Hematopoietic multipotent progenitor cell treated with erythropoietin and hydrocortisone succinate and interleukin-3 and kit ligand, for 17 days (in vitro differentiated cells): ENCODE results near the gene ATP13A1.
"Not testable (repeated sequence)": the region's sequence is repeated elsewhere in the genome, so short reads cannot be mapped to it uniquely, and the experiment has no call there.

Experiments
- DNase-seq: peaks from one replicate; pipeline ENCODE4 v3.0.0-alpha.2; 2015; ENCODE audit warnings: low spot score

The ATP13A1 gene

DNA sequence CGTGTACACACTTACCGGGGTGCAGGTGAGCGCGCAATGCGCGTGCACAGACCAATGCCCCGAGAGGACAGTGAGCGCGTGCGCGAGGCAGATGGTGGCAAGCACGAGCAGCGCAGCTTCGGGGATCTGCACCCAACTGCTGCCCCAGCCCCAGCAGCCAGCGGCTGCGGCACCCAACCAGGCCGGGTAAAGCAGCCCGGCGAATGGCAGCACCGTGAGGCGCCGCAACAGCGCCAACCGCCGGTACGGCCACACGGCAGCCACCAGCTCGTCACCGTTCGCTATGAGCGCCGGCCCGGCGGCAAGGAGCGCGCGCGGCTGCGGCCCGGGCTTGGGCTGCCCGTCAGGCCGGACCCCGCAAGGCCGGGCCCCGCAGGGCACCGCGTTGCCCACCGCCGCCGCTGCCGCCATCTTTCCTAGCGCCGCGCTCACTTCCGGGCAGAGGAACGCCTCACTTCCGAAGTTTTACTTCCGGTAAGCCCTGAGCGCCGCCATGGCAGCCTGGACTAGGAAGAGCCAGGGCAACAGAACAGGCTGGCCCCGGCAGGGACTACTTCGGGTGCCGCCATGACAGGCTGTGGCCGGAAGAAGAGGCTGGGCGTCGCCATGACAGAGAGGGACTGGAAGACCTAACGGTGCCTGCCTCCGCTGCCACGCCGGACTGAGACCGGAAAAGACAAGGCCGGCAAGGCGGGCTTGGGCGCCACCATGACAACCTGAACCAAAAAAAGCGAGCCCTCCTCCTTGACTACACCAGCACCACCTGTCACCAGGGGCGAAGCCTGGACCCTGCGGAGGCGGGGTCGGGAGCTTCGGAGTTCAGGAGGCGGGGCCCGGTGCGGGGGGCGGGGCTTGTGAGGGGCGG lies at the start of gene ATP13A1:
TSS of gene ATP13A1 (minus strand) at position 421 of the 865 bp plus-strand sequence. CDS start at position 411, 10 bp downstream.
- peak; percentile 92 for DNase-seq

DNA sequence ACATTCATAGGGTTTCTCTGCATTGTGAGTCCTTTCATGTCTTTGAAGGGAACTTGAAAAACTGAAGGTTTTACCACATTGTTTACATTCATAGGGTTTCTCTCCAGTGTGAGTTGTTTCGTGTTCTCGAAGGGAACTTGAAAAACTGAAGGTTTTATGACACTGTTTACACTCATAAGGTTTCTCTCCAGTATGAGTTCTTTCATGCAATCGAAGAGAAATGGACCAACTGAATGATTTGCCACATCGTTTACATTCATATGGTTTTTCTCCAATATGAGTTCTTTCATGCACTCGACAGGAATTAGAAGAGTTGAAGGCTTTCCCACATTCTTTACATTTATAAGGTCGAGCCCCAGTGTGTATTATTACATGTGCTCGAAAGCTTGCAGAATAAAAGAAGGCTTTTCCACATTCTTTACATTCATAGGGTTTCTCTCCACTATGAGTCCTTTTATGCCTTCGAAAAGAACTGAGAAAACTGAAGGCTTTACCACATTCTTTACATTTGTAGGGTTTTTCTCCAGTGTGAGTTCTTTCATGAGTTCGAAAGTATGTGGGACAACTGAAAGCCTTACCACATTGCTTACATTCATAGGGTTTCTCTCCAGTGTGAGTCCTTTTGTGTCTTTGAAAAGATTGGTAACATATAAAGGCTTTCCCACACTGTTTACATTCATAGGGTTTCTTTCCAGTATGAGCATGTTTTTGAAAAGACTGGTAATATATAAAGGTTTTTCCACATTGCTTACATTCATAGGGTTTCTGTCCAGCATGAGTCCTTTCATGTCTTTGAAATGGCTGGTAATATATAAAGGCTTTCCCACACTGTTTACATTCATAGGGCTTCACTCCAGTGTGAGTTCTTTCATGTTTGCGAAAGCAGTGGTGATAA lies 48.7 kb upstream of the ATP13A1 start:
- DNase-seq, result no peak

DNA sequence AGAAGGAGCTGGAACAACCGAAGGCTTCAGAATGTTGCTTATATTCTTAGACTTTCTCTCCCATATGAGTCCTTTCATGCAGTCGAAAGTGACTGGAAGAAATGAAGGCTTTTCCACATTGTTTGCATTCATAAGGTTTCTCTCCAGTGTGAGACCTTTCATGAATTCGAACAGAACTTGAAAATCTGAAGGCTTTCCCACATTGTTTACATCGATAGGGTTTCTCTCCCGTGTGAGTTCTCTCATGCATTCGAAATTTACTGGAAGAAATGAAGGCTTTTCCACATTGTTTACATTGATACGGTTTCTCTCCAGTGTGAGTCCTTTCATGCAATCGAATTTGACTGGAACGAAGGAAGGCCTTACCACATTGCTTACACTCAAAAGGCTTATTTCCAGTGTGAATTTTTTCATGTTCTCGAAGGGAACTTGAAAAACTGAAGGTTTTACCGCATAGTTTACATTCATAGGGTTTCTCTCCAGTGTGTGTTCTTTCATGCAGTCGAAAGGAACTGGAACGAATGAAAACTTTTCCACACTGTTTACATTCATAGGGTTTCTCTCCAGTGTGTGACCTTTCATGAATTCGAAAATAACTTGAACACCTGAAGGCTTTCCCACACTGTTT lies 47.9 kb upstream of the ATP13A1 start:
- DNase-seq, result no peak

DNA sequence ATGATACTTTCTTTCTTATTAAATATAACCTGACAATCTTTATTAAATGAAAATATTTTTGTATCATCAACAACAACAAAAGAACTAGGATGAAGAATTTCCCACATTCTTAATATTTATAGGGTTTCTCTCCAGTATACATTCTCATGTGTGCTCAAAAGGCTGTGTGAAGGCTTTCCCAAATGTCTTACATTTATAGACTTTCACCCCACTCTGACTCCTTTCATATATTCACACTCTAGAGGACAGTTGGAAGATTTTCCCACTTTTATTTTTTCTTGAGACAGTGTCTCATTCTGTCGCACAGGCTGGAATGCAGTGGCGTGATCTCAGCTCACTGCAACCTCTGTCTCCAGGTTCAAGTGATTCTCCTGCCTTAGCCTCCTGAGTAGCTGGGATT lies 47.0 kb upstream of the ATP13A1 start:
- DNase-seq, result no peak

DNA sequence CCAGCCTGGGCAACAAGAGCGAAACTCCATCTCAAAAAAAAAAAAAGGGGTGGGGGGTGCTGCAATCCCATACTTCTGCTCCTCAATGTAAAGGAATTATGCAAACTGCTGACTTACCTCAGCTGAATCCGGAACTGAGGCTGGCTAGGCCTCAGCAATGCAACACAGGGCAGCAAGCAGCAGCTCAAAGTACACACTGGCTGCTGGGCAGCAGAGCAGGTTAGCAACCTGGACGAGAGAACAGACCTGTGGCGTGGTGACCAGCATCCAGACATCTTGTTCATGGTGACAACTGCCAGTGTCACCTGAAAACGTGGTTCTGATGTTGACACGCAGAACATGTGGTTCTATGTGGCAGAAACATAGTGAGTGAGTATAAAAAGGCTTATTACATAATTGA lies 41.4 kb upstream of the ATP13A1 start:
- DNase-seq, result no peak

DNA sequence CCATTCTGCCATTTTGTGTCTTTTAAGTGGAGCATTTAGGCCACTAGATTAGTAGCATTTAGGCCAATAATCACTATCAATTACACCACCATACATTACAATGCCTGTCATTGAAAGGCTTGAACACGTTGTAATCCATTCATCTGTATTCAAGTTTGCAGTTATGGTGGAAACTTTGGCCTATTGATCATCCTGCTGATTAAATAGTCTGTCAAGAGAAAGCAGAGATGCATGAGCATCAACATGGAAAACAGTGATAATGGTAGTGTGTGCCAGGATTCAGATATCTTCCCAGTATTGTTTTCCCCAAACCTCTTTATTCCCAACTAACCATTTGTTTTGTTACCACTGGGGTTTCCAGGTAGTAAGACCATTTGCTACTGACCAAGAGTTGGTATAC lies 37.0 kb upstream of the ATP13A1 start:
- not testable (repeated sequence) for DNase-seq

DNA sequence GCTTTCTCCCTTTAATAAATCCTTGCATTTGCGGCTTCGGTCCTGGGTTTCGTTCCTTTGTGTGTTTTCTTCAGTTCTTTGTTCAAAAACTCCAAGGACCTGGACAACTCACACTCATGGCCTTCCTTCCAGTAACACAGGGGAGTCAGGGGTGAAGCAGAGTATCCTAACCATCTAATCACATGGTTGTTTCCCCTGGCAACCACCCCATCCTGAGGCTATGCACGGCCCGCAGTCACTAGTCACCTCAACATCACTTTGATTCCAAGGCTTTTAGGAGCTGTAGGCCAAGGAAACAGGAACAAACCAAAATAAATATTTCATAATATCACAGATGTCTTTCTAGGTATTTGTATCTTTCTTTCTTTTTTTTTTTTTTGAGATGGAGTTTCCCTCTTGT lies 34.1 kb upstream of the ATP13A1 start:
- no peak for DNase-seq

DNA sequence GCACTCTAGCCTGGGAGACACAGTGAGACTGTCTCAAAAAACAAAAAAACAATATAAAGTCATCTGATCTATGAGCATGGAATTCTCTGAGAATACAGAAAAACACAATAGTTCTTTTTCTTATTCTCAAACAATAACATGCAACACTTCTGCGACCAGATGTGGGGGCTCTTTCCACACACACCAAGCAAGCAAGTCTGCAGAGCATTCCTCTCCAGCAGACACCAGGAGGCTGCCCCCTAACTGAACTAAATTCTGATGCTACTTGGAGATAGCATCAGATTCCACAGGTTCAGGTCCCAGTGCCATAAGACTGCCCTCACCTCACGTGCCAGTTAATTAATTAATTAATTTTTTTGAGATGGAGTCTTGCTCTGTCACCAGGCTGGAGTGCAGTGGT lies 32.9 kb upstream of the ATP13A1 start:
- DNase-seq, result no peak

DNA sequence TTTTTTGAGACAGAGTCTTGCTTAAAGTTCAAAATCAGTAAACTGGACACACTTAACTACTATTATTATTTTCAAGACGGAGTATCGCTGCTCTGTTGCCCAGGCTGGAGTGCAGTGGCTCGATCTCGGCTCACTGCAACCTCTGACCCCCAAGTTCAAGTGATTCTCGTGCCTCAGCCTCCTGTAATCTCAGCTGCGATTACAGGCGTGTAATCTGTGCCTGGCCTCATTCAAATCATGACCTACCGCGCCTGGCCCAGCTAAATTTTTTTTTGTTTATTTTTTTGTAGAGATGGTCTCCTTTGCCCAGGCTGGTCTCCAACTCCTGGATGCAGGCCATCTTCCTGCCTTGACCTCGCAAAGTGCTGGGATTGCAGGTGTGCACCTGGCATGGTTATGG lies 28.2 kb upstream of the ATP13A1 start:
- DNase-seq, result no peak

DNA sequence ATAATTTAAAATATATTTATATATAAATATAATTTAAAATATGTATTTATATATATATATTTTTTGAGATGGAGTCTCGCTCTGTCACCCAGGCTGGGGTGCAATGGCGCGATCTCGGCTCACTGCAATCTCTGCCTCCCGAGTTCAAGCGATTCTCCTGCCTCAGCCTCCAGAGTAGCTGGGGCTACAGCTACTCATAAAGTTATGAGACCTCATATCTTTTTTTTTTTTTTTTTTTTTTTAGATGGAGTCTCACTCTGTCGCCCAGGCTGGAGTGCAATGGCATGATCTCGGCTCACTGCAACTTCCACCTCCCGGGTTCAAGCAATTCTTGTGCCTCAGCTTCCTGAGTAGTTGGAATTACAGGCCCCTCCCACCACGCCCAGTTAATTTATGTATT lies 25.5 kb upstream of the ATP13A1 start:
- DNase-seq, result not testable (repeated sequence)

DNA sequence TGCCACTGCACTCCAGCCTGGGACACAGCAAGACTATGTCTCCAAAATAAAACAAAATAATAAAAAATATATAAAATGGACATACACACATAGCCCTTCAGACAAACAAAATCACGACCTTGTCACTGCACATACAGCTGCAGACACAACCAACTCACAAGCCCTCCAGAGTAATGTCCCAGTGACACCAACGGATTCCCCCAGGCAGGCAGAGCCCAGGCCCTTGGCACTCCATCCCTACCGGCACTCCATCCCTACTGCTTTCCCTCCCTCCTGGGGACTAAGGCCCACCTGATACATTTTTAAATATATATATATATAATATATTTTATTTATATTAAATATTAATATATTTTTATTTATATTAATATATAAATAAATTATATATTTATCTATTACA lies 23.6 kb upstream of the ATP13A1 start:
- no peak for DNase-seq

DNA sequence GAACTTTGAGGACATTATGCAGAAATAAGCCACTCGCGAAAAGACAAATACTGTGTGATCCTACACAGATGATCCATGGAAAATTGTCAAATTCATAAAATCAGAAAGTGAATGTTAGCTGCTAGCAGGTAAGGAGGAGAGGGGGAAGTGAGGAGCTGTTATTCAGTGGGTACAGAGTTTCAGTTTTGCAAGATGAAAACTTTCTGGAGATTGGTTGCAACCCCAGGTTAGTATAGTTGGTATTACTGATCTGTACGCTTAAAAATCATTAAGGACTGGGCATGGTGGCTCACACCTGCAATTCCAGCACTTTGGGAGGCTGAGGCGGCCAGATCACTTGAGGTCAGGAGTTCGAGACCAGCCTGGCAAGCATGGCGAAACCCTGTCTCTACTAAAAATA lies 23.1 kb upstream of the ATP13A1 start:
- no peak for DNase-seq

DNA sequence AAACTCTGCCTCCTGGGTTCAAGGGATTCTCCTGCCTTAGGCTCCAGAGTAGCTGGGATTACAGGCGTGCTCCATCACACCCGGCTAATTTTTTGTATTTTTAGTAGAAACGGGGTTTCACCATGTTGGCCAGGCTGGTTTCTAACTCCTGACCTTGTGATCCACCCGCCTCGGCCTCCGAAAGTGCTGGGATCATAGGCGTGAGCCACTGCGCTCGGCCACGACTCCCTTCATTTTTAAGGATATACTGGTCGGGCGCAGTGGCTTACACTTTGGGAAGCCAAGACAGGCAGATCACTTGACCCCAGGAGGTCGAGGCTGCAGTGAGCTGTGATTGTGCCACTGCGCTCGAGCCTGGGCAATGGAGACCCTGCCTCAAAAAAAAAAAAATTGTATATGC lies 22.6 kb upstream of the ATP13A1 start:
- DNase-seq, result not testable (repeated sequence)

DNA sequence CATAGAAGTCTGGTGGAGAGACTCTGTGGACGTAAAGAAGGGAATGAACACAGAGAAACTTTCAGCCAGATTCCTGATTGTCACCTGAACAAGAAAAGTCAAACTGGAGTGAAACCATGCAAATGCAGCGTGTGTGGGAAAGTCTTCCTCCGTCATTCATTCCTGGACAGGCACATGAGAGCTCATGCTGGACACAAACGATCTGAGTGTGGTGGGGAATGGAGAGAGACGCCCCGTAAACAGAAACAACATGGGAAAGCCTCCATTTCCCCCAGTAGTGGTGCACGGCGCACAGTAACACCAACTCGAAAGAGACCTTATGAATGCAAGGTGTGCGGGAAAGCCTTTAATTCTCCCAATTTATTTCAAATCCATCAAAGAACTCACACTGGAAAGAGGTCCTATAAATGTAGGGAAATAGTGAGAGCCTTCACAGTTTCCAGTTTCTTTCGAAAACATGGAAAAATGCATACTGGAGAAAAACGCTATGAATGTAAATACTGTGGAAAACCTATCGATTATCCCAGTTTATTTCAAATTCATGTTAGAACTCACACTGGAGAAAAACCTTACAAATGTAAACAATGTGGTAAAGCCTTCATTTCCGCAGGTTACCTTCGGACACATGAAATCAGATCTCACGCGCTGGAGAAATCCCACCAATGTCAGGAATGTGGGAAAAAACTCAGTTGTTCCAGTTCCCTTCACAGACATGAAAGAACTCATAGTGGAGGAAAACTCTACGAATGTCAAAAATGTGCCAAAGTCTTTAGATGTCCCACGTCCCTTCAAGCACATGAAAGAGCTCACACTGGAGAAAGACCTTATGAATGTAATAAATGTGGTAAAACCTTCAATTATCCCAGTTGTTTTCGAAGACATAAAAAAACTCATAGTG lies 15.9 kb upstream of the ATP13A1 start:
- no peak for DNase-seq

DNA sequence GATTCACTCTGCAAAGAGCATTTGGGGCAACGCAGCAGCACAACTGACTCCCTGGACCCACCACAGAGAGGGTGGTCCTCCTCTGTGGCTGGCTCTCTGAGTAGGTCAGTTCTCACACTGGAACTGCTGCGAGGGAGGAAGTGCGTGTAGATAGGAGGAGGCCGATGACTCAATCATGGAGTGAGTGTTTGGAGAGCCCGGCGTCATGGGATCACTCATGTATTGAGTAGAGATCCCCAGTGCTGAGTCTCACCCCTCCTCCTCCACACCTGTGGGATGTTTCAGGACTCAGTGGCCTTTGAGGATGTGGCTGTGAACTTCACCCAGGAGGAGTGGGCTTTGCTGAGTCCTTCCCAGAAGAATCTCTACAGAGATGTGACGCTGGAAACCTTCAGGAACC lies 14.1 kb upstream of the ATP13A1 start:
- DNase-seq, result no peak

DNA sequence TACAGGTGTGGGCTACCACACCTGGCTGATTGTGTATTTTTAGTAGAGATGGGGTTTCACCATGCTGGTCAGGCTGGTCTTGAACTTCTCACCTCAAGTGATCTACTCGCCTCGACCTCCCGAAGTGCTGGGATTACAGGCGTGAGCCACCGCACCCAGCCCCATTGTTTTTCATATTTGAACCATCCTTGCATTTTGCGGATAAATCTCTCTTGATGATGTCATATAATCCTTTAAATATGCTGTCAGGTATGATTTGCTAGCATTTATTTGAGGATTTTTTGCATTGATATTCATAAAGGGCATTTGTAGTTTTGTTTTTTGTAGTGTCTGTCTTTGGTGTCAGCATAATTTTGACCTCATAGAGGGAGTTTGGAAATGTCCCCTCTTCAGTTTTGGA lies 10.8 kb upstream of the ATP13A1 start:
- DNase-seq, result no peak

DNA sequence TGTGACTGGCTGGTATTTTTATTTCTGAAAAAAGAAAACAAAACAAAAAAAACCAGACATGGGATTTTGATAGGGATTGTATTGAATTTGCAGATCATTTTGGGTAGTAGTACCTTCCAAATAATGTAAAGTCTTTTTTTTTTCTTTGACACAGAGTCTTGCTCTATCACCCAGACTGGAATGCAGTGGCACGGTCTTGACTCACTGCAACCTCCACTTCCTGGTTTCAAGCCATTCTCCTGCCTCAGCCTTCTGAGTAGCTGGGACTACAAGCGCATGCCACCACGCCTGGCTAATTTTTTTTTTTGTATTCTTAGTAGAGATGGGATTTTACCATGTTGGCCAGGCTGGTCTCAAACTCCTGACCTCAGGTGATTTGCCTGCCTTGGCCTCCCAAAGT lies 9.3 kb upstream of the ATP13A1 start:
- no peak for DNase-seq

DNA sequence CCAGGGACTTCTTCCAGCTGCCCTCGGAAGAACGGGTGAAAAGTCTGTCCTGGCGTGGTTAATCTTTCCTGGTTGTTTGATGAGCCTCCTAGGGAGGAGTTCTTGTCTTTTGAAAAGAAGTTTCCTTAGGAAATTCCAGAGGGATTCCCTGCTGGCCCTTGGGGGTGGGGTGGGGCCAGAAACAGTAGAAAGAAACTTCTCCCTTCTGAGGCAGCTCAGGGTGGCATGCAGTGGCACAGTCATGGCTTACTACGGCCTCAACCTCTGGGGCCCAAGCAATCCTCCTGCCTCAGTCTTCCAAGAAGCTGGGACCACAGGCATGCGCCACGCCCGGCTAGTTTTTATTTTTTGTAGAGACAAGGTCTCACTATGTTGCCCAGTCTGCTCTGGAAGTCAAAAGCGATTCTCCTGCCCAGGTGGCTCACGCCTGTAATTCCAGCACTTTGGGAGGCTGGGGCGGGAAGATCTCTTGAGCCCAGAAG lies 6.6 kb upstream of the ATP13A1 start:
- no peak for DNase-seq

DNA sequence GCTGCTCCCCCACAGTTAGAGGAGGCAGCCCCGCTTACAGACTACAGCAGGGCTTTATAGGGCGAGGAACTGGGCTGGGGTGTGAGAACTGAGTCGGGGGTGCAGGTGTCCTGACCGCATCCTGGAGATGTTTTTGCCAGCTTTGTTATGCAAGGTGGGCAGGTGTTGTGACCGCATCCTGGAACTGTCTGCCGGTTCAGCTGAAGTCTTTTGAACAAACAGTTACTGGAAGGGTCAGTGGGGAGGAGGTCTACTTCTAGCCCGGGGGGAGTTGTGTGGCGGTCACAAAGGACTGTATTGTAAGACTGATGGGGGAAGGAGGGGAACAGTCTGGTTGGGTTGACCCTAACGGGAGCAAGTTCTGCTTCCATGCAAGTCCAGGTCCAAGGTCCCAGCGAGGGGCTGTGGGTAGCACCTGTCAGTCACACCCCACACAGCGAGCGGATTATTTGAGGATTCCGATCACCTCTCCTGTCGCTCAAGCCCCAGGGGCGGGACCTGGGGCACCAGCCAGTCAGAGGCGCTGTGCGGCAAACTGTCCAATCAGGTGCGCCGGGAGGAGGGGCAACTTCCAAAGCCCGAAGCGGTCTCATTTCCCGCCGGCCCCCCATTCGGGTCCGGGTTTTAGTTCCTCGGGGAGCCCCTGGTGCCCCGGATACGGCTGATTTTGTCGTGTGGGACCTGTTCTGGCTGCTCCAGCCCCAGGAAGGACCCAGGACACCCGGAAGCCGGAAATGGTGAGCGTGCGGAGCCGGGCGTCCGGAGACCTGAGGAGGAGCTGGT lies 4.9 kb upstream of the ATP13A1 start, which contains the start of gene ZNF101:
TSS of gene ZNF101 (plus strand) at position 610 of the 783 bp plus-strand sequence. CDS start at position 735, 125 bp downstream.
- peak; percentile 86 for DNase-seq

DNA sequence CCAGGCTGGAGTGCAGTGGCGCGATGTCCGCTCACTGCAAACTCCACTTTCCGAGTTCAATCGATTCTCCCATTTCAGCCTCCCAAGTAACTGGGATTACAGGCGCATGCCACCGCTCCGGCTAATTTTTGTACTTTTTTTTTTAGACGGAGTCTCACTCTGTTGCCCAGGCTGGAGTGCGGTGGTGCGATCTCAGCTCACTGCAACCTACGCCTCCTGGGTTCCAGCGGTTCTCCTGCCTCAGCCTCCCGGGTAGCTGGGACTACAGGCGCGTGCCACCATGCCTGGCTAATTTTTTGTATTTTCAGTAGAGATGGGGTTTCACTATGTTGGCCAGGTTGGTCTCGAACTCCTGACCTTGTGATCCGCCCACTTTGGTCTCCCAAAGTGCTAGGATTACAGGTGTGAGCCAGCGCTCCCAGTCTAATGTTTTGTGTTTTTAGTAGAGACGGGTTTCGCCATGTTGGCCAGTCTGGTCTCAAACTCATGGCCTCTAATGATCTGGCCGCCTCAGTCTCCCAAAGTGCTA lies 2.0 kb upstream of the ATP13A1 start:
- DNase-seq, result not testable (repeated sequence)
